HG02588 (cell line): ENCODE results near the gene CKS1B.
"Not testable (repeated sequence)": the region's sequence is repeated elsewhere in the genome, so short reads cannot be mapped to it uniquely, and the experiment has no call there.

Experiments used
- ATAC-seq: cut with Tn5 transposase; IDR thresholded peaks from one replicate; pipeline ENCODE4 v1.9.1; 2021; ENCODE audit warnings: mild to moderate bottlenecking, moderate library complexity; ENCODE audit not compliant: unreplicated experiment

CKS1B gene

DNA sequence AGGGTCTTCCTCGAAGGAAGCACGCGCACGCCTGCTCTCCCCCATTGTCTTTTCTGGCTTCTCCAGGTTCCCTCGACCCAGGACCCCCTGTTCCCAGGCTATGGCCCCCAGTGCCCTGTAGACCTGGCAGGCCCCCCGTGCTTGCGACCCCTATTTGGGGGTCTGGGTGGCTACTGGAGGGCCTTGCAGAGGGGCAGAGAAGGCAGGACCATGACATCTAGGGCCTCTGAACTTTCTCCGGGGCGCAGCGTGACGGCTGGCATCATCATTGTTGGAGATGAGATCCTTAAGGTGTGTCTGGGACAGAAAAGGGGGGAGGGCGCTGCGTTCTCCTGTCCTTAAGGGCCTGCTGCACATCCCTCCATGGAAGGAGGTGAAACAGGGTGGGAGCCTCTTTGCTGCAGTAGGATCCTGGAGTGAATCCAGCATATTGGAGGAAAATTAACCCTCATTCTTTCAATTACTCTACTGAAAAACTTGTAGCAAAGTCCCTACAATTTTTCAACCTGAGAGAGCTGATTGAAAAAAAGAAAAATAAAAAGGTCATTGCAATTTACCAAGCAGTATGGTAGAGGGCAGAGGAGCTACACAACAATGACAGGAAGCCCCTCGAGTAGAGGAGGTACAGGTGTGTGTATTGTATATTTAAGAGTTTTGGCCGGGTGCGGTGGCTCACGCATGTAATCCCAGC, 9.4 kb downstream of the CKS1B start:
- no peak for ATAC-seq

DNA sequence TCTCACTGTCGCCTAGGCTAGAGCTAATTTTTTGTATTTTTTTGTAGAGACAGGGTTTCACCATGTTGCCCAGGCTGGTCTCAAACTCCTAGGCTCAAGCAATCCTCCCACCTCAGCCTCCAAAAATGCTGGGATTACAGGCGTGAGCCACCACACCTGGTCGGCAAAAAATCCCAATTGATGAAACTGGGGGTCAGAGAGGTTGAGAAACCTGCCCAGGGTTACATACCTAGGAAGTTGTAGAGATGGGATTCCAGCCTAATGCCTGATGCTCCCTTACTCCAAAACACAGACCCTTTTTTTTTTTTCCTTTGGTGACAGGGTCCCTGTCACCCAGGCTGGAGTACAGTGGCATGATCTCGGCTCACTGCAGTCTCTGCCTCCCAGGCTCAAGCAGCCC, 12.3 kb downstream of the CKS1B start:
- ATAC-seq = not testable (repeated sequence)

DNA sequence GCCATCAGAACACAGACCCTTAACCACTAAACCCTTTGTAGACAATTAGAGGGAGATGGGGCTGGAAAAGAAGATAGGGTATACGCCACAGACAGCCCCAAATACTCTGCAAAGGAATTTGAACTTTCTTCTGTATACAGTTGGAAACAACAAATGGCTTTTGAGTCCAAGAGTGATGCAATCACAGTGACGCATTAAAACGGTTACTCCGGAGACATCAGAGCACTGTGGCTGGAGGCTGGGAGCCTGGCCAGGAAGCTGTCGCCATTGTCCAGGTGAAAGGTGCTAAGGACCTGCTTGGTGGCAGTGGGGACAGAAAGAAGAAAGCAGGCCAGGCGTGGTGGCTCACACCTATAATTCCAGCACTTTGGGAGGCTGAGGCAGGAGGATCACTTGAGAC, 12.8 kb downstream of the CKS1B start:
- ATAC-seq = no peak

DNA sequence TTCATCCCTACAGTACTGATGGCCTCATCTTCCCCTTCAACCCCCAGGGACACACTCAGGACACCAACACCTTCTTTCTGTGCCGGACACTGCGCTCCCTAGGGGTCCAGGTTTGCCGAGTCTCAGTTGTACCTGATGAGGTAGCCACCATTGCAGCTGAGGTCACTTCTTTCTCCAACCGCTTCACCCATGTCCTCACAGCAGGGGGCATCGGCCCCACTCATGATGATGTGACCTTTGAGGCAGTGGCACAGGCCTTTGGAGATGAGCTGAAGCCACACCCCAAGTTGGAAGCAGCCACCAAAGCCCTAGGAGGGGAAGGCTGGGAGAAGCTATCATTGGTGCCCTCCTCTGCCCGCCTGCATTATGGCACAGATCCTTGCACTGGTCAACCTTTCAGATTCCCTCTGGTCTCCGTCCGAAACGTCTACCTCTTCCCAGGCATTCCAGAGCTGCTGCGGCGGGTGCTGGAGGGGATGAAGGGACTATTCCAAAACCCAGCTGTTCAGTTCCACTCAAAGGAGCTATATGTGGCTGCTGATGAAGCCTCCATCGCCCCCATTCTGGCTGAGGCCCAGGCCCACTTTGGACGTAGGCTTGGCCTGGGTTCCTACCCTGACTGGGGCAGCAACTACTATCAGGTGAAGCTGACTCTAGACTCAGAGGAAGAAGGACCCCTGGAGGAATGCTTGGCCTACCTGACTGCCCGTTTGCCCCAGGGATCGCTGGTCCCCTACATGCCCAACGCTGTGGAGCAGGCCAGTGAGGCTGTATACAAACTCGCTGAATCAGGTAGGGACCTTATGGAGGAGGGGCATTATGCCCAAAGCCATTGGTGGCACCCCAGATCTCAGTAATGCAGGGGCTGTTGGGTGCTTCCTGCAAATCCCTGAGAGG, 13.8 kb downstream of the CKS1B start:
- no peak for ATAC-seq

DNA sequence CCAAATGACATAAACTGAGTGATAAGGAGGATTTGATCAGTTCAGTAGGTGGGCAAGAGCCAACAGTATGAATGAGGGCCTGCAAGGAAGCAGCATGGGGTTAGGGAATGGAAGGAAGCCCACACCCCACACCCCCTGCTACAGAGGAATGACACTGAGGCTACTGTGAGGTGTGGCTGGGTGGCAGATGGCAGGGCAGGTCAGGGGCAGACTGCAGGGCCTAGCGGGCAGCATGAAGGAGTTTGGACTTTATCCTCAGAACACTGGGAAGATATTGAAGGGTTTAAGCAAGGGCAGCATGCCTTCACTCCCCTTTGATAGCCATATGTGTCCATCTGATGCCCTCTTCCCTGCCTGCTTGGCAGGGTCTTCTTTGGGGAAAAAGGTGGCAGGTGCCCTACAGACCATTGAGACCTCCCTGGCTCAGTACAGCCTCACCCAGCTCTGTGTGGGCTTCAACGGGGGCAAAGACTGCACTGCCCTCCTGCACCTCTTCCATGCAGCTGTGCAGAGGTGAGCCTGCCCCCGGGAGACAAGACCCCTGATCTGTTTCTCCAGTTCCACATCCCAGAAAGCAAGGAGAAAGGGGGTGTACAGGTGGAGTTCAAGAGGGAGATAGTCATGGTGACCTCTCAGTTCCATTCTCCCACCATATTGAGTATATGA, 14.8 kb downstream of the CKS1B start:
- ATAC-seq = no peak

DNA sequence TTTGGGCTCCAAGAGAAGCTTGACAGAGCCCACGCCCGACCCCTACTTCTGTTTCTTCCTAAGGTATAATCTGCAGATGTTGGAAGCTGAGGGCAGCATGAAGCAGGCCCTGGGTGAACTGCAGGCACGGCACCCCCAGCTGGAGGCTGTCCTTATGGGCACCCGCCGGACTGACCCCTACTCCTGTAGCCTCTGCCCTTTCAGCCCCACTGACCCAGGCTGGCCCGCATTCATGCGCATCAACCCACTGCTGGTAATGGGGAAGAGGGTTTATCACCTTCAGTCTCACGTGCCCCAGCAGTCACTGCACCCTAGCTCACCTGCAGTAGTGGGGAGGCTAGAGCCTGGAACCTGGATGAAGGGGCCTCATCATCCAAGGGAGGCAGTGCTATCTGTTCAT, 15.8 kb downstream of the CKS1B start:
- ATAC-seq = no peak

DNA sequence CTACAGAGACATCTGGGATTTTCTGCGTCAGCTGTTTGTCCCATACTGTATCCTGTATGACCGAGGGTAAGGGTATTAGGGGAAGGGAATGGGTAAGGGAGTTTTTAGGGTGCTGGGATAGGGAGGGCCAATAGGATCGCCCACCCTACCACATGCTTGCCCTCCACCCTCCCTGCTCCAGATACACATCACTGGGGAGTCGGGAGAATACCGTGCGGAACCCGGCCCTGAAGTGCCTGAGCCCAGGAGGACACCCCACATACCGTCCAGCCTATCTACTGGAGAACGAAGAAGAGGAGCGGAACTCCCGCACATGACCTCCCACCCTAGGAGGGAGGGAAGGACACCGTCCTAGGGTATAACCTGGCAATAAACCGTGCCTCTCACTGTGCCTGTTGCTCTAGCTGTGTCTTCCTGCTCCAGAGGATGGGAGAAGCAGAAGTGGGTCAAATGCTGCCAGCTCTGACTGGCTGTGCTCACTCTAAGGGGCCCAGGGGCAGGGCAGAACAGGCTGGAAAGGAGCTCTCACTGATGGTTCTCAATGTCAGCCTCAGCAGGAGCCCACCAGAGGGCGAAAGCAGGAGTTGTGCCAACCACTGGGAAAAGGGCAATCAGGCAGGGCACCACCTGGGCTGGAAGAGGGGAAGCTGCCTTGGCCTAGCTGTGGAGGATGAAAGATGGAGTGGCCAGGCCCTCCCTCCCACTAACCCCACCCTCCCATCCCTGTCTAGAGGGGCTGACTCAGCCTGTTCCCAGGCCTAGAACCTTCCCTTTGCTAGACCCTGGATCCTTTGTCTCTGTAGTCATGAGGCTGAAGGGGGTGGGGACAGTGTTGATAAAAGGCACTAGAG, 18.5 kb downstream of the CKS1B start:
- ATAC-seq = no peak

DNA sequence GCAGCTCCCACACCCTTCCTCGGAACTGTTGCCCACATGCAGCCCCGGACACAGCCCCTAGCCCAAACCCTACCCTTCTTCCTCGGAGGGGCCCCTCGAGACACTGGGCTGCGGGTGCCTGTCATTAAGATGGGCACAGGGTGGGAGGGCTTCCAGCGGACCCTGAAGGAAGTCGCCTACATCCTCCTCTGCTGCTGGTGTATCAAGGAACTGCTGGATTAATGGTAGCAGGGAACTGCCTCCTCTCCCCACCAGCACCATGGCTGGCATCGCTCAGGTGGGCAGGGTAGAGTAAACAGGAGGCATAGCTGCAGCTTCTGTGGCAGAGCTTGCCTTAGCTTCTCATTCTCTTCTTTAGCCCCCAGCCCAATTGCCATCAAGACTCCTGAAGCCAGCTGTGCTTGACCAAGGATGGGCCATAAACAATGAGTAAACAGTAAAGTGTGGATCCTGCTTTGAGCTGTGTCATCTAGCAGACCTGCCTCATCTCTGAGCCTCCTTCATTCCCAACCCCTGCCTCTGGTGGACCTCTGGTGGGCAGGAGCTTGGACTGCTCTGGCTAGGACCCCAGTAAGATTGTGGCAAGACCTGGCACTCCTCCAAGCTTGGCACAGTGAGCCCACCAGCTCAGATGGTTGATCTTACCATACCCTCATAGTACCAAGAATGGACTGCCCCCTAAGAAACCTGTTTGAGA, 19.2 kb downstream of the CKS1B start, which contains the start of gene LENEP:
TSS of gene LENEP (plus strand) at position 15 of the 697 bp plus-strand sequence. CDS start at position 37, 22 bp downstream.
- no peak for ATAC-seq

DNA sequence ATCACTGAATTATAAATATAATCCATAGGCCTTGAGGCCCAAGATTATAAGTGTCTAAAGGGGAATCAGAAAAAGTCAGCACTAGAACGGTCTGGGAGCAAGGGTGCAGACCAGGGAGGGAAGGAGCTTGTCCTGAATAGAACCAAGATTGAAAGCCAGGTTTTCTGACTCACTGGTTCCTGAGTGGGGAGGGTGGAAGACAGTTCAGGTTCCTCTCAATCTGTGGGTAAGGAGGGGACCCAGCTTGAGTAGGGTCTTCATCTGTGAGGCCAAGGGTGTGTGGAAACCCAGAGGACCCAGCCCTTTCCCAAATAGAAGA, 19.7 kb downstream of the CKS1B start:
- ATAC-seq = no peak

DNA sequence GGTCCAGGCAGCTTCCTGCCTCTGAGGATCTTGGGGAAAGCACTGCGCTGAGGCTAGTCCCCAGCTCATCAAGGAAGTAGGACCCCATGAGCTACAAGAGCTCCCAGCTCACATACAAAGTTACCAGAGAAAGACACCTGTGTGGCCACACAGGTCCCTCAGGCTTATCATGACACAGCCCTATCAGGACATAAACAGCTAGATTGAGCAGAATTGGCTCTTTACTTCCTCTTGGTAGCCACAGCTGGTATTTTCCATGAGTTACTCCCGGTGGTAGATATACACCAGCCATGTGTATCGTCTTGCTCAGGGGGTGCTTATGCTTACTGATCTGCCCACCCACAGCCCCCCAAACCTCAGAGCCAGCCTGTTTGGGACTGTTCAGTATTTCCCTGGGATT, 20.1 kb downstream of the CKS1B start:
- ATAC-seq = no peak

DNA sequence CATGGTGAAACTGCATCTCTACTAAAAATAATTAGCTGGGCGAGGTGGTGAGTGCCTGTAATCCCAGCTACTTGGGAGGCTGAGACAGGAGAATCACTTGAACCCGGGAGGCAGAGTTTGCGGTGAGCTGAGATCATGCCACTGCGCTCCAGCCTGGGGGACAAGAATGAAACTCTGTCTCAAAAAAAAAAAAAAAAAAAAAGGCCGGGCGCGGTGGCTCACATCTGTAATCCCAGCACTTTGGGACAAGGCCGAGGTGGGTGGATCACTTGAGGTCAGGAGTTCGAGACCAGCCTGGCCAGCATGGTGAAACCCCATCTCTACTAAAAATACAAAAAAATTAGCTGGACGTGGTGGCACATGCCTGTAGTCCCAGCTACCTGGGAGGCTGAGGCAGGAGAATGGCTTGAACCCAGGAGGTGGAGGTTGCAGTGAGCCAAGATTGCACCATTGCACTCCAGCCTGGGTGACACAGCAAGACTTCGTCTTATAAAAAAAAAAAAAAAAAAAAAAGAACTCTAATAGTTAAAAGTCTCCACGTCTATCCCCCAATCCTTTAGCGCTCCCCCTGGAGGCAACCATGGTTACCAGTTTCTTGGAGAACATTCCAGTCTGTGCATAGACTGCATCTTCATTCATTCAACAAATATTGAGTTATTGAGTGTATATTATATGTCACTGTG, 21.0 kb downstream of the CKS1B start:
- not testable (repeated sequence) for ATAC-seq

DNA sequence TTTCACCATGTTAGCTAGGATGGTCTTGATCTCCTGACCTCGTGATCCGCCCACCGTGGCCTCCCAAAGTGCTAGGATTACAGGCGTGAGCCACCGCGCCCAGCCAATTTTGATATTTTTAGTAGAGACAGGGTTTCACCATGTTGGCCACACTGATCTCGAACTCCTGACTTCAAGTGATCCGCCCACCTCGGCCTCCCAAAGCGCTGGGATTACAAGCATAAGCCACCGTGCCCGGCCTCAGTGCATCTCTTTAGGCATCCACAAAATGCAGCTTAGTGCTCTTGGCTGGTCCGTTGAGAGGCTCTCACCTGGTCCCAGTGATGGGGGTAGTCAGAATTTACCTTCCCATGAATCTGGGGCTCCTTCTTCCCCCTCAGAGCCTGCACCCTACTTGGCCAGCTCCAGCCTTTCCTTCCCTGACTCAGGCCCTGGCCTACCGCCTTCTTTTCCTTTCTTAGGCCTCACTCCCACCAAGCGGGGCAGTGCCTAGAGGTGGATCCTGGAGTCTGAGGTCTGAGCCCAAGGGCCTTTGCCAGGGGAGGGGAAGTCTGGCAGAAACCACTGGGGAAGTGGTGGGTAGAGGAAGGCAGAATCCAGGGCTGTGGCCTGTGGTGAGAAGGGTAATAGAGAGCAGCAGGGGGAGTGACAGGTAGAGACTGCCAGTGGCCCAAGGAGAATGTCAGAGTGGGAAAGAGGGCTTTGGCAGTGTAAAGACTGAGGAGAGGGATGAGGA, 22.7 kb downstream of the CKS1B start:
- no peak for ATAC-seq

DNA sequence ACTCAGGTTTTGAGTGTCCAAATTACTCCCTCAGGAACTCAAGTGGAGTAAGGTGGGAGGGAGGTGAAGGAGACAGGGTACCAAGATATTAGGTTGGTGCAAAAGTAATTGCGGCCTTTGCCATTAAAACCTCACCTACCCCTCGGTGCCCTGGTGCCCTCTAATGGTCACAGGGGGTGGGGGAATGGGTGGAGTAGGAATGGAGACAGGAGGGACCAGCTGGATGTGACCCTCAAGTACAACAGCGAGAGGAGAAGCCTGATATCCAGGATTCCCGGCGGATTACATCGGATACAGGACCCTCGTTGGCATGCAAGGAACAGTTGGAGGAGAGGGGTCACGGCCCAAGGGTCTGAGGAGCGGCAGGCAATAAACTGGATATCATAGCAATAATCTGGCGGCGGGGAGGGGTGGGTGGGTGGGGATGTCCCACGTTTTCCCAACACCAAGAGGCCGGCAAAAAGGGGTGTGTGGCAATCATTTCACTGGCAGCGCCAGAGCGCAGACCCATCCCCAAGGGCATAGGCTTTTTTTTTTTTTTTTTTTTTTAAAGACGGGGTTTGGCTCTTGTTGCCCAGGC, 23.8 kb downstream of the CKS1B start:
- ATAC-seq = no peak

DNA sequence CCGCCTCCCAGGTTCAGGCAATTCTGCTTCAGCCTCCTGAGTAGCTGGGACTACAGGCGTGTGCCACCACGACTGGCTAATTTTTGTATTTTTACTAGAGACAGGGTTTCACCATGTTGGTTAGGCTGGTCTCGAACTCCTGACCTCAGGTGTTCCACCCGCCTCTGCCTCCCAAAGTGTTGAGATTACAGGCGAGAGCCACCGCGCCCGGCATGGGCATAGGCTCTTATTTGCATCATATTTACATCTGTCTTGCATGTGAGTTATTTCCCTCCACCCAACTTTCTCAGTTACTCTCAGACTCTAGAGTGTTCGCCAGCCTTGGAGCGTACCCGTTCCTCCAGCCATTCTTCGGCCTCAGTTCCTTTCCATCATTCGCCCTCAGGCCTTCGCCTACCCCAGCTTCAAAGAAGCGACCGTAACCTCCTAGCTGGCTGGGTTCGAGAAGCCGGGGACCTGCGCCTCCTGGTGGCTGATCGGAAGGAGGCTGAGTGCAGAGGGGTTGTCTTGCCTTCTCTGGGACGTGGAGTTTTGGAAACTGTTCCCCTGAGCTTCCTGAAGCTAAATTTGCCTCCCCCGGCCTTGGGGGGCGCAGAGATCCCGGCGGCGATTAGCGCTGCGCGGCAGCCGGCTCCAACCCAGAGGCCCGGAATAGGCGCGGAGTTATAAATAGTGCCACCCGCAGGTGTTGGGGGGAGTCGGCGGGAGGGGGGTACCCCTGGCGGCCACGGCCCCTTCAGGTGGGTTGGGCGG, 24.5 kb downstream of the CKS1B start:
- no peak for ATAC-seq

DNA sequence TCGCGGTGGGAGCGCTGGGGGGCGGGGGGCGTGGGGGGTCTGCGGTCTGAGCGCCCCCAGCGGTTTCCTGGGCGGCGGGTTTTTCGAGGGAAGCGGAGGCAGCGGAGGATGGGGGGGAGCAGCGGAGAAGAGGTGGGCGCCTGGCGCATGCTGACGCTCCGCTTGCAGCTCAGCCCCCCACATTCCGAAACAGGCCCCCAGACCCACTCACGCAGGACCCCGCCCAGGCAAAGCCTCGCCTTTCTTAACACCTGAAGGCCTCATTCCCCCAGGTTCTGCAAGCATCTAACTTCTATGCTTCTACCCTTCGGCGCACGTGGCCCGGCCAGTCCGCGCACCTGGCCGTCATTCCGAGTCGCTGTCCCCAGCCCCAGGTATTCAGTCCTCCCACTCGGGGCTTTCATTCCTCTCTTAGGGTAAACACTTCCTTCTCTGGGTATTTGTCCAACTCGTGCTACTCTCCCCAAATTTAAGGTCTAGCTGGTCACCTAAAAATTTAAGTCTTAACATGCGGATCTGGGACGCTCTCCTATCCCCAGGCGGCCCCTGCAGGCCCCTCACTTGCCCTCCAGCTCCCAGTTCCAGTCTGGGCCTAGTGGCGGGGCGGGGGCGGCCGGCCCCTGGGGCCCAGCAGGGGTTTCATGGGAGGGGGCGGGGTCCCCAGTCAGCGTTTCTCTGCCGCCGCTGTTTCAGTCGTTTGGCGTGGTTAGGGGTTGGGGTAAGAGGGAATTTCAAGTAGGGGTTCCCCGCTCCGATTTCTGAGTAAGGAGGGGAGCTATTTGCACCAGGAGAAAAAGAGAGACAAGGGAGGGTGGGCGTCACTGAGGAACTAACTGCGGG, 25.3 kb downstream of the CKS1B start:
- ATAC-seq = no peak

DNA sequence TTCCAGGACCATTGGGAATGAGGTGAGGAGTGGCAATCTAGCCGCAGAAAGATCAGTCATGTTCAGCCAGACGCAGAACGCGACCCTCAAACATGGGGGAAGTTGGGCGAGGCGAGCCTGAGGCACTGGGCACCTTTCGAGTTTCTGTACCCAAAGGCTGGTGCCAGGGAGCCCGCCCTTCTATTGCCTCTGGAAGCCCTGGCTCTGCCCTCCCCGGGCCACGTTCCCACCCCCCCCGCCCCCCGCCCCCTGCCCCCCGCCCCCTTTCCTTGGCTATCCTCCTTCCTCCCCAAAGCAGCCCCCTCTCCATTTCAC, 25.9 kb downstream of the CKS1B start:
- ATAC-seq = no peak

DNA sequence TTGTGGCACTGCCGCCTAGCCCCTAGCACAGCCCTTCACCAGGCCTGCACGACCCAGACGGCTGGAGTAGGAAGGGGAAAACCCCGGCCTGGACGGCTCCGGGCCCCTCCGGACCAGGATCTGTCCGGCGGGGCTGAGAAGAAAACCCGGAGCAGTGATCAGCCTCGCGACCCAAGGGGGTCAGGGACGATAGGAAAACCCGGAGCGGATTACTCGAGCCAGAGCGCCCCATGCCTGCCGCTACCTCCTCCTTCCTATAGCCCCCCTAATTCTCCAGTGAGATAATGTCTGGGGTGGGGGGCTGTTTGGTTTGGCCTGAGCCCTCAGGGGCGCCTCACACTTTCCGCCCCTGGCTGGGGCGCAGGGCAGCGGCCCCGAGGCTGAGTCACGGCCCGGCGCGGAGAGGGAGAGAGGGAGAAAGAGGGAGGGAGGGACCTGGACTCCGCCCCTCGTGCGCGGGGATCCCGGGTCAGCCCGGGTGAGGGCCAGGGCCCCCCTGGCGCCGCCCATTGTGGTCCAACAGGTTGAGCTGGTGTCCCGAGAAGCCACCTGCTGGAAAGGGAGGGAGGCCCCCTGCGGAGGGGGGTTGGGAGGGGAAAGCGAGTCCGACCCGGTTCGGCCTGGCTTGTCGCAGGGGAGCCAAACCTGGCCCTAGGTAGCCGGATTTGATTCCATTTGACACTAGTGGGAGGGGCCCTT, 26.4 kb downstream of the CKS1B start:
- ATAC-seq = peak; percentile 42
